ENCODE results near the gene WWOX.

GRCh38 chr16:78283548-78284251 lies 184.2 kb downstream of the WWOX start:
- TF ChIP-seq, protein P1, sequence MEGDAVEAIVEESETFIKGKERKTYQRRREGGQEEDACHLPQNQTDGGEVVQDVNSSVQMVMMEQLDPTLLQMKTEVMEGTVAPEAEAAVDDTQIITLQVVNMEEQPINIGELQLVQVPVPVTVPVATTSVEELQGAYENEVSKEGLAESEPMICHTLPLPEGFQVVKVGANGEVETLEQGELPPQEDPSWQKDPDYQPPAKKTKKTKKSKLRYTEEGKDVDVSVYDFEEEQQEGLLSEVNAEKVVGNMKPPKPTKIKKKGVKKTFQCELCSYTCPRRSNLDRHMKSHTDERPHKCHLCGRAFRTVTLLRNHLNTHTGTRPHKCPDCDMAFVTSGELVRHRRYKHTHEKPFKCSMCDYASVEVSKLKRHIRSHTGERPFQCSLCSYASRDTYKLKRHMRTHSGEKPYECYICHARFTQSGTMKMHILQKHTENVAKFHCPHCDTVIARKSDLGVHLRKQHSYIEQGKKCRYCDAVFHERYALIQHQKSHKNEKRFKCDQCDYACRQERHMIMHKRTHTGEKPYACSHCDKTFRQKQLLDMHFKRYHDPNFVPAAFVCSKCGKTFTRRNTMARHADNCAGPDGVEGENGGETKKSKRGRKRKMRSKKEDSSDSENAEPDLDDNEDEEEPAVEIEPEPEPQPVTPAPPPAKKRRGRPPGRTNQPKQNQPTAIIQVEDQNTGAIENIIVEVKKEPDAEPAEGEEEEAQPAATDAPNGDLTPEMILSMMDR (IDR thresholded peaks at IDR 0.05), result no peak
- TF ChIP-seq POLR2A (IDR thresholded peaks at IDR 0.05), result no peak
